Ammon's horn (tissue), 1 donor: Measurements from ENCODE around the gene CTSK.

ENCODE experiments used
- DNase-seq: peaks from one replicate; pipeline ENCODE4 v3.0.0-alpha.2; 2016; ENCODE audit warnings: low spot score

Gene CTSK

GRCh38 chr1:150760013-150760412 lies 48.0 kb downstream of the CTSK start:
- no peak for DNase-seq

- no peak for DNase-seq
These were observed 54.6 kb downstream of the CTSK start for GRCh38 chr1:150753416-150753815.

GRCh38 chr1:150751443-150751842 lies 56.6 kb downstream of the CTSK start:
- no peak for DNase-seq

GRCh38 chr1:150749720-150750311 lies 58.2 kb downstream of the CTSK start:
- DNase-seq = no peak

GRCh38 chr1:150748878-150749719 lies 59.0 kb downstream of the CTSK start:
- DNase-seq = no peak
